HG03135 (cell line): Measurements from ENCODE around the gene VTCN1.
"Not testable (repeated sequence)": the region's sequence is repeated elsewhere in the genome, so short reads cannot be mapped to it uniquely, and the experiment has no call there.

Source experiments
- ATAC-seq: cut with Tn5 transposase; IDR thresholded peaks from one replicate; pipeline ENCODE4 v1.9.1; 2021; ENCODE audit warnings: mild to moderate bottlenecking, moderate library complexity; ENCODE audit not compliant: unreplicated experiment

VTCN1 gene

DNA sequence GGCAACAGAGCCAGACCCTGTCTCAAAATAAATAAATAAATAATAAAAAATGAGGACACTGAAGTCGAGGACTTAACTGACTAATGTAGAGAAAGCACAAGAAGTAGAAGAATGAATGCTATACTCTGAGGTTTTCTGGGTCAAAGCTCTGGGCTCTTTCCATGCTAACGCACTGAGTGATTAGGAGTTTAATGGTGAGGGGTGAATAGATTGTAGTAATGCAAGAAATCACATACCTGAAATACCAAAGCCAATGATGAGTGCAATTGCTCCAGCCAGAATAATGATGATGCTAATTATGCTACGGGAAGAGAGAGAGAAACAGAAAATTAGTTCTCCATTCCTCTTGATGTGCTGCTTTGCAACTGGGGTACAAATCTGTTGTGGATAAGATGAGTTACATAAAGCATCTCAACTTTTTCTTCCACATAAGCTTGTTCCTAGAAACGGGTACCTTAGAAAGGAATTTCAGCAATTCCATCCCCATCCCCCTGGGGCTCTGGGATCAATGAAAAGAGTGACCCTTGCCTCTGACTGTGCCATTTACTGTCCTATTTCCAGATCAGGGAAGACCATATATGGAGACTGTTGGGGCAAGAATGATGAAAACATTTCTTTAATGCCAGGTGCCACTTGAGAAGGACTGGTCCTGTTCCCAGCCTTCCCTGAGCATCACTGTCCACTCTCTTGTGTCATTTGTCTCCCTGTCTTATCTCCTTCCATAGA lies 40.7 kb downstream of the VTCN1 start:
- no peak for ATAC-seq

- no peak for ATAC-seq
Measured at GRCh38 chr1:117167402-117167801, 43.3 kb downstream of the VTCN1 start.

DNA sequence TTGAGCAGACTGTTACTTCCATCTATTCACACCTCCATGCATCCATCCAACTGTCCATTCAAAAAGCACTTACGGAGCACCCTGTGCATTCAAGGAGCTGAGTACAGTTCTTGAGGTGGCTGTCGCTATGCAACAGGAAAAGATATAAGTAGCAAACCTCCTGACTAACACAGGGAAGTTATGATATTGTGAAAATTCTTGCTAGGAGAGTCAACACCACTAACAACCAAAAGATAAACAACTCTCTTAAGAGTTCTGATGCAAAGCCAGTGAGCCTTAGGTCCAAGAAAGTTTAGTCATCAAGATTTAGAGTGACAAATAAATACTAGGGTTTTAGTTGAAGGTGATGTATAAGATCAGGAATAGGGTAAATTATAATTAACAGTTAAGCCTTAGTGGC lies 44.7 kb downstream of the VTCN1 start:
- ATAC-seq, result no peak

DNA sequence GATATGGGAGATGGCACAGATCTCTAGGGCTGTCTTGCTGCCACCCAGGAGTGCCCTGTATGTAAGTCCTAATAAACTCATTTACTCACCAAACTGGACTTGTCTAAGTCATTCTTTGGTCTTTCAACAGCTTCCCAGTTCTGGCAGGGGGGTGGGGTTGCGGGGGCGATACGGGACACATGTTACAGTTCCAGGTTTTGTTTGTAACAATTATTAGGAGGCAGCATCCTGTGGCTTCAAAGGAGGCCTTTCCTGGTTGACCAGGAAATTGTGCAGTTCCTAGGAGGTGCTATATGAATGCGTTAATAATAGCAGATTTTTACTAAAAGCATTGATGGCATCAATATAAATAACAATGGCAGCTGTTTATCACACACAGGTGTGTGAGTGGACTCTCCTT lies 46.5 kb downstream of the VTCN1 start:
- no peak for ATAC-seq

- ATAC-seq, result no peak
Measured at GRCh38 chr1:117162816-117163215, 47.9 kb downstream of the VTCN1 start.

DNA sequence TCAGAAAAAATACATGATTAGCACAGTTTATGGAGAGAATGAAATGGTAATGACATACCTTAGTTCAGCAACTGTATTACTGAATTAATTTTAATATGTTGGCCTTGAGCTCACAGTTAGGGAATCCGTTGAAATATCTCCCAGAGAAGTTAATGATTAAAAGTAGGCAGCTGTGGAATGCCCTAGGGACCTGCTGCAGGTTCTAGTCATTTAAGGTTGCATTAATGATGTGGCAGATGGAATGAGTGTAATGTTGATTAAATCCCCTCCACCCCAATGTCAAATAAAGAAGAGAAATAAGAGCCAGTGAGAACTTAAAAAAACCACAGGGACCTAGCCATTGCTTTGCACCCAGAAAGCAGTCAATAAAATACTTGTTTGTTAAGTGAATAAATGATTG lies 48.8 kb downstream of the VTCN1 start:
- no peak for ATAC-seq

DNA sequence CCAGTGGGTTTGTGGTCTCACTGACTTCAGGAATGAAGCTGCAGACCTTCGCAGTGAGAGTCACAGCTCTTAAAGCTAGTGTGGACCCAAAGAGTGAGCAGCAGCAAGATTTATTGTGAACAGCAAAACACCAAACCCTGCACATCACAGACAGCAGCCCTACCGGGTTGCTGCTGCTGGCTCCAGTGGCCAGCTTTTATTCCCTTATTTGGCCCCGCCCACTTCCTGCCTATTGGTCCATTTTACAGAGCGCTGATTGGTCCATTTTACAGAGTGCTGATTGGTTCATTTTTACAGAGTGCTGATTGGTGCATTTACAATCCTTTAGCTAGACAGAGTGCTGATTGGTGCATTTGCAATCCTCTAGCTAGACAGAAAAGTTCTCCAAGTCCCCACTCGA lies 59.4 kb downstream of the VTCN1 start:
- not testable (repeated sequence) for ATAC-seq

DNA sequence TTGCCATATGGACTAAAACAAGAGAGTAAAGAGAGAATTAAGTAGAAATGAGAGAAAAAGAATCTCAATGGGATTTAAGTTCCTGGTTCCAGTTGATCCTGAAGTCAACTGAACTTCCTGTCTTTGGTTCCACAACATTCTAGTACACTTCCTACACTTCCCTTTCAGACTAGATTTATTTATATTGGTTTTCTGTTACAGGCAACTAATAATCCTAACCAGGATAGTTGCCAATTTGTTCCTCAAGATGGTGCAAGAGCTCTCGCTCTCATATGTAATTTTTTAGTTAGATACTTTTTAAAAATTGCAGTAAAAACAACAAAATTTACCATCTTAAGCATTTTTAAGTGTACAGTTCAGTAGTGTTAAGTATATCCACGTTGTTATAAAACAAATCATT lies 60.4 kb downstream of the VTCN1 start:
- no peak for ATAC-seq

GRCh38 chr1:117147856-117148588 lies 62.7 kb downstream of the VTCN1 start:
- ATAC-seq, result no peak

- no peak for ATAC-seq
Measured at GRCh38 chr1:117147341-117147831, 63.3 kb downstream of the VTCN1 start.

GRCh38 chr1:117146575-117147340 lies 64.0 kb downstream of the VTCN1 start:
- ATAC-seq, result no peak

DNA sequence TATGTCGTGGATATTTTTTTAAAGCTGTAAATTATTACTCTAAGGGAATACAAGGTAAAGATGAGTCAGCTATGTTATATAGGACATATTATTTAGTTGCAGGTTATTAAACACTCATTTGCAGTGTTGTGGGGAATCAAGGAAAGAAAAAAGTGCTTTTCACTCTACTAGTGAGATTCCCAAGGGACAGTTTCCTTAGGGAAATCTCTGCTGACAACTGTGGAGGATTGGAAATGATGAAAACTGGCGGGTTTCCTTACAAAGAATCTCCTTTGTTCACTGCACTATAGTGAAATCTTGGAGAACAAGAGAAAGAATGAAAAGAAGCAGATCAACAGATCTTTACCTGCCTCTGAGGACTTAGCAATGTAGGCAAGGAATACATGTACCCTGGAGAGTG lies 64.7 kb downstream of the VTCN1 start:
- ATAC-seq, result no peak

DNA sequence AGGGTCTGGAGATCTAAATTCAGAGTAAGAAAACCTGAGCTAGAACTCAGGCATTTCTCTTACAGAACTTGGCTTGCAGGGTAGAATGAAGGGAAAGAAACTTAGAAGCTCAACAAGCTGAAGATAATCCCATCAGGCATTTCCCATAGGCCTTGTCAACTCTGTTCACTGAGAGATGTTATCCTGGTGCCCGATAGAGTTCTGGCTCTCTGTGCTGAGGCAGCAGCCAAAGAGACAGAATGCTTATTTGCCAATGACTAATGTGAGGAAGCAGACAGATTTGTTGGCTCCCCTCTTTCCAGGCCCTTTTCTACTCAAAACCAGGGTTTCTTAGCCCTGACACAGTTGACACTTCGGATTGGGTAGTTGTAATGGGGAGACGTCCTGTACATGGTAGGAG lies 66.9 kb downstream of the VTCN1 start:
- no peak for ATAC-seq

DNA sequence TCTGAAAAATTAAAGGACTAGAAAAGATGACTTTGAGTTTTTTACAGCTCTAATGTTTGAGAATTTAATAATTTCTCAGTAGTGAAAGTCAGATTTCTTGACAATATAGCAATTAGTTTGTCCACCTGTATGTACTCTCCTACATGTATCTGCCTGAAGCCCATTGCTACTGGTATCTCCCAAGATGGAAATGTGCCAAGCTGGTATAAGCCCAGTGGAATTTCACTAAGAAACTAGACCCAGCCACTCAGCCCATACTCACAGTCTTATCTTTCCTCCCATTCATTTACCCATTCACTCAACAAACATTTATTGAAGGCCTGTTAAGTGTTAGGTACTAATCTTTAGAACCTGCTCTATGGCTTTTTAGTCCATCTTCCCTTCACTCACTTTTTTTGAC lies 67.6 kb downstream of the VTCN1 start:
- no peak for ATAC-seq

DNA sequence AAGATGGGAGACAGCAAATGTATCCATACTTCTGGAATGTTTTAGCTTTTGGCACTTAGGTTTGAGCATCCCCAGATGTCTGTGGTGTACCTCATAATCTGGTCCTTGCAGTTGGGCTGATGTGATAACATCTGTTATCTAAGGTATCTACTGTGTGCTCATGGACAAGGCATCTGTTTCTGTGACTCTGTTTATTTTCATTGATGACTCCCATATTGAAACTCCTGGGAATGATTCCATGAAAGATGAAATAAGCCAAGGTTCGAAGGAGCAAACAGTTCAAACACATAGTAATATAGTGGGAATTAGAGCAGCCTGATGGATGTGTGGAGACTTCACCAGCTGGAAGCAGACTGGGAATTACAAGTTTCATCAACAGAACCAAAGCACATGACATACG lies 68.5 kb downstream of the VTCN1 start:
- ATAC-seq, result no peak

- ATAC-seq, result no peak
Measured at GRCh38 chr1:117138561-117138960, 72.2 kb downstream of the VTCN1 start.

- ATAC-seq, result no peak
Measured at GRCh38 chr1:117138106-117138505, 72.6 kb downstream of the VTCN1 start.

DNA sequence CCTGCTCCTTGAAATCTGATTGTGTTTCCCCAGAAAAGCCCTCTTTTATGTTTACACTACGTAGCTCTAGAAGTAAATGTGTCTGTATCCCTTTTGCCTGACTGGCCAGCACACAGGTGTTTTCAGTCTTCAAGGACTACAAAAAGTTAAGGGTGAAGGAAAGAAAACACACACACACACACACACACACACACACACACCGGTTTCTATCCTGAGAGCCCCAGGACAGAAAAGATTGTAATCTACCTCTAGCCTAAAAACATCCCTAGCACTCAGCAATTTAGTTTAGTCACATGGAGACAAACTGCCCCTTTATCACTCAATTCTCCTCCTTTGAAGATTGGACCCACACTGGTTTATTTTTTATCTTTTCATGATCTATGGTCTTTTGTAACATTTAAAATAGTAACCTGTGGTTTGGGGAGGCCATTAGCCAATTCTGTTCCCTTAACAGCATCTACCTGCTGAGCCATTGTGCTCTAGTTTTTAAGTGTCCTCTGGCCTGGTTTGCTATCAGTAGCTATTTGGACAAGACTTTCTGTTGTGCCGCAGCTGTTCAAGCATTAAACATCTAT lies 73.4 kb downstream of the VTCN1 start:
- ATAC-seq, result no peak

- ATAC-seq, result no peak
Measured at GRCh38 chr1:117136749-117137148, 74.0 kb downstream of the VTCN1 start.

DNA sequence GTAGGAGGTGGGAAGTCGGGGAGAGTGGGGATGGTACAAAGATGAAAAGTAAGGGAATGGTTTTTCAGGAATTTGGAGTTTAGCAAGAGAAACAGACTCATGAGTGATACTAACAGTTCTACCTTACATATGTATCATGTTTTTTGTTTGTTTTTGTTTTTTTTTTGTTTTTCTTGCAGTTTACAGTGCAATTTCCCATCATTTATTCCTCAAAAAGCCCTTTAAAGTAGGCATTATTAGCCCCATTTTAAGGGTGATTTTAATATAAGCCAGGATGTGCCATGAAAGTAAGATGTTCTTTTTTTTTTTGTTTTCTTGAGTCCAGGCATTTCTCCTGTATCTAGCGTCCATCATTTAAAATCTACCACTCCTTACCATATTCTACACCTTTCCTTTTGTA lies 75.4 kb downstream of the VTCN1 start:
- ATAC-seq, result no peak

GRCh38 chr1:117130526-117130925 lies 80.2 kb downstream of the VTCN1 start:
- ATAC-seq, result no peak
